Peyer's patch (tissue), 4 donors: ENCODE data around the gene F7.

Experiments used
- CTCF ChIP-seq, 6 experiments: fragments of 450-650 bp in 4 of 6; fragments of 200-600 bp in 2 of 6; sonication (generic) in 1 of 6; IDR thresholded peaks; one replicate each; pipeline ENCODE4 v1.5.1; 2017 to 2019; ENCODE audit warnings: antibody characterized with exemption in 6 of 6, mild to moderate bottlenecking in 3 of 6, moderate library complexity in 1 of 6
- POLR2A ChIP-seq, 2 donors: fragments of 450-650 bp; IDR thresholded peaks; one replicate each; pipeline ENCODE4 v1.5.1; 2017; ENCODE audit warnings: antibody characterized with exemption in 2 of 2, mild to moderate bottlenecking in 2 of 2, moderate library complexity in 2 of 2

- no peak for TF ChIP-seq CTCF (IDR thresholded peaks at IDR 0.05)
- TF ChIP-seq POLR2A (IDR thresholded peaks at IDR 0.05): no peak
Observed at GRCh38 chr13:113145911-113146598, 40.5 kb downstream of the F7 start.
